ENCODE results near the gene C2orf74. TPM values are rescaled to one million over a fixed set of nuclear protein-coding genes. Genes with fewer than 3 reads are reported as not detected.
A peak's percentile ranks its signal among the peaks of the same experiment; 100 is the strongest.
"Not testable (repeated sequence)": the region's sequence is repeated elsewhere in the genome, so short reads cannot be mapped to it uniquely, and the experiment has no call there.

Gene C2orf74
- total RNA-seq, 4 donors from 2014 or later = 8.4 to 28.6 (median 21.2) TPM

DNA sequence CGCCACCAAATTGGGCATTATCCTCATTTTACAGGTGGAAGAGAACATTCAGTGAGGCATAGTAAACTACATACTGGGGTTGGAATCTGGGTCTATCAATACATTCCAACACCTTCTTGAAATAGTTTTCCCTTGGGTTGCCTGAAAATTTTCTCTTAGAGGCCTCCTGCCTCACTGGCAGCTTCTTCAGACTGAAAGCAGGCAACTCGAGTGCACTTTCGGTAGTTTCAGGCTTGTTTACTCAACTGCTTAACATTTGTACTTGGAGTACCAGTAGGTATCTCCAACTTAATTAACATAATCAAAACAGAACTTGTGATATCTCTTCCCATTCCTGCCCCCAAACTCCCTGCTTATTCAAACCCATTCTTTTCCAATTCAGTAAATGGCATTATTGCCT, 36.2 kb upstream of the C2orf74 start:
- Histone ChIP-seq H3K9me3 (peaks cover 0 to 16% (median 0%) of the 10 kb centered on the region in 4 donors), H3K27me3 (no peaks in the 10 kb centered on the region), H3K4me1 (no peaks in the 10 kb centered on the region), H3K4me3 (no peak overlapping the region), H3K27ac (no peak overlapping the region), H3K36me3 (peaks cover 0 to 33% (median 0%) of the 10 kb centered on the region in 3 donors)
- WGBS, 2 donors = 83 to 89% methylated on average over 3 of the region's 3 CpGs
- no peak for TF ChIP-seq EP300 (IDR thresholded peaks at IDR 0.05)
- no peak for DNase-seq (ENCODE audit: low spot score in 2 of 2)

GRCh38 chr2:61128122-61128521, 33.9 kb upstream of the C2orf74 start:
- H3K27ac ChIP-seq; H3K4me3 ChIP-seq; DNase-seq (ENCODE audit: low spot score in 2 of 2); H3K27me3 ChIP-seq; H3K4me1 ChIP-seq: not testable (repeated sequence)
- Histone ChIP-seq H3K36me3 (peaks cover 0 to 27% (median 0%) of the 10 kb centered on the region in 3 donors), H3K9me3 (peaks cover 0 to 16% (median 0%) of the 10 kb centered on the region in 4 donors)
- WGBS, 2 donors = 97 to 99% methylated on average over 6 of the region's 6 CpGs

- H3K27me3 ChIP-seq = no peaks in the 10 kb centered on the region
- no peak for TF ChIP-seq EP300 (IDR thresholded peaks at IDR 0.05)
- TF ChIP-seq, protein P1, sequence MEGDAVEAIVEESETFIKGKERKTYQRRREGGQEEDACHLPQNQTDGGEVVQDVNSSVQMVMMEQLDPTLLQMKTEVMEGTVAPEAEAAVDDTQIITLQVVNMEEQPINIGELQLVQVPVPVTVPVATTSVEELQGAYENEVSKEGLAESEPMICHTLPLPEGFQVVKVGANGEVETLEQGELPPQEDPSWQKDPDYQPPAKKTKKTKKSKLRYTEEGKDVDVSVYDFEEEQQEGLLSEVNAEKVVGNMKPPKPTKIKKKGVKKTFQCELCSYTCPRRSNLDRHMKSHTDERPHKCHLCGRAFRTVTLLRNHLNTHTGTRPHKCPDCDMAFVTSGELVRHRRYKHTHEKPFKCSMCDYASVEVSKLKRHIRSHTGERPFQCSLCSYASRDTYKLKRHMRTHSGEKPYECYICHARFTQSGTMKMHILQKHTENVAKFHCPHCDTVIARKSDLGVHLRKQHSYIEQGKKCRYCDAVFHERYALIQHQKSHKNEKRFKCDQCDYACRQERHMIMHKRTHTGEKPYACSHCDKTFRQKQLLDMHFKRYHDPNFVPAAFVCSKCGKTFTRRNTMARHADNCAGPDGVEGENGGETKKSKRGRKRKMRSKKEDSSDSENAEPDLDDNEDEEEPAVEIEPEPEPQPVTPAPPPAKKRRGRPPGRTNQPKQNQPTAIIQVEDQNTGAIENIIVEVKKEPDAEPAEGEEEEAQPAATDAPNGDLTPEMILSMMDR (IDR thresholded peaks at IDR 0.05) = no peak
- no peak for TF ChIP-seq POLR2A (IDR thresholded peaks at IDR 0.05)
- H3K27ac ChIP-seq = no peak overlapping the region
- H3K36me3 ChIP-seq = no peaks in the 10 kb centered on the region
- peaks cover 0 to 1% (median 0%) of the 10 kb centered on the region in 4 donors for H3K9me3 ChIP-seq
- H3K4me1 ChIP-seq = no peaks in the 10 kb centered on the region
- no peak for DNase-seq (ENCODE audit: low spot score in 2 of 2)
- WGBS, 2 donors = 58 to 66% methylated on average over 4 of the region's 4 CpGs
- H3K4me3 ChIP-seq = no peak overlapping the region
These were observed 27.8 kb upstream of the C2orf74 start for GRCh38 chr2:61134141-61134540.

DNA sequence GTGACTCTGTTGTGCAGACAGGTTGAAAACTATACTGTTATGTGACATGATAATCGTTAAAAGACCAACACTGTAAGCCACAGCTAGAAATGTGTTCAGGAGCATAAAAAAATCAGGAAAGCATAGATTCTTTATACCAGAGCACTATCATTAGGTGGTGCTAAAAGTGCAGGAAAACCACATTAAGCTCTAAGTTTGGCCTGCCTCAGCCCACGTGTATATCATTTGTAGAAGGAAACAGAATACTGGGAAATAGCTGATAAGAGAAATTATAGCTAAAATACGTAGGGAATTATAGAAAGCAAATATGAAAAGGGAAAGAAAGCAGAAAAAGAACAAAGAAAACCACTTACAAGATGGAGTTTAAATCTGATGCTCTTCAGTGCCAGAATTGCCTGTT, 26.5 kb upstream of the C2orf74 start:
- Histone ChIP-seq H3K27me3 (no peaks in the 10 kb centered on the region), H3K9me3 (no peaks in the 10 kb centered on the region), H3K4me1 (no peaks in the 10 kb centered on the region), H3K27ac (no peak overlapping the region), H3K36me3 (no peaks in the 10 kb centered on the region), H3K4me3 (no peak overlapping the region)
- 17 to 22% methylated on average over 3 of the region's 3 CpGs for WGBS, 2 donors
- DNase-seq (ENCODE audit: low spot score in 2 of 2) = no peak
- TF ChIP-seq, protein P1 (IDR thresholded peaks at IDR 0.05) = peak in 4 of 5 experiments; percentile 6 to 28 (median 14)
- TF ChIP-seq EP300 (IDR thresholded peaks at IDR 0.05) = no peak

- Histone ChIP-seq H3K27me3 (no peaks in the 10 kb centered on the region), H3K9me3 (no peaks in the 10 kb centered on the region), H3K4me1 (no peaks in the 10 kb centered on the region), H3K4me3 (no peak overlapping the region), H3K27ac (no peak overlapping the region), H3K36me3 (no peaks in the 10 kb centered on the region)
- 91% methylated on average over 4 of the region's 4 CpGs for WGBS, 2 donors
- DNase-seq (ENCODE audit: low spot score in 2 of 2) = no peak
- no peak for TF ChIP-seq EP300 (IDR thresholded peaks at IDR 0.05)
- TF ChIP-seq, protein P1 (IDR thresholded peaks at IDR 0.05) = no peak
- TF ChIP-seq POLR2A (IDR thresholded peaks at IDR 0.05) = no peak
These were observed 23.1 kb upstream of the C2orf74 start for GRCh38 chr2:61138859-61139258.

DNA sequence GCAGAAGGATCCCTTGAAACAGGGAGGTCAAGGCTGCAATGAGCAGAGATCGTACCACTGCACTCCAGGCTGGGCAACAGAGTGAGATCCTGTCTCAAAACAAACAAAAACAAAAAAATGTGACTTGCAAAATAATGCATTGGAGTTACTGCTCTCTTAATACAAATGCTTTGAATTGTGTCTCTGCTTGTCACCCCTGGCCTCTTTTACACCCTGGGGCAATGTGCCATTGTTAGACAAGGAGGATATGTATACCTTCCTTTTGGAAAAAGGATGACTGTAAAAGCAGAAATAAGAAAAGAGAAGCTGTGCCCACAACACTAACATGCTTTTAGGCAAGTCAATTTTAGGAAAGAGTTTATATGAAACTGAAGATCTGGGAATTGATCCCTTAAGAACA, 20.8 kb upstream of the C2orf74 start:
- Histone ChIP-seq H3K36me3 (no peaks in the 10 kb centered on the region), H3K9me3 (no peaks in the 10 kb centered on the region), H3K27me3 (no peaks in the 10 kb centered on the region), H3K4me1 (peaks cover 0 to 13% (median 2%) of the 10 kb centered on the region in 4 donors), H3K4me3 (no peak overlapping the region), H3K27ac (no peak overlapping the region)
- 86 to 91% methylated on average over 1 of the region's 1 CpG for WGBS, 2 donors
- DNase-seq (ENCODE audit: low spot score in 2 of 2) = no peak
- TF ChIP-seq POLR2A (IDR thresholded peaks at IDR 0.05) (no peak), EP300 (IDR thresholded peaks at IDR 0.05) (no peak)
- TF ChIP-seq, protein P1 (IDR thresholded peaks at IDR 0.05) = no peak
